Kidney epithelial cell (primary cell): ENCODE measurements around the gene ARFIP1. TPM values are rescaled to one million over a fixed set of nuclear protein-coding genes. Genes with fewer than 3 reads are reported as not detected.

ENCODE experiments used
- DNase-seq: peaks from one replicate; pipeline ENCODE4 v3.0.0-alpha.2; 2010; ENCODE audit warnings: low read depth
- H3K27me3 ChIP-seq: 2 replicates; pipeline ENCODE4 v1.6.0; 2011; ENCODE audit warnings: low read length; ENCODE audit not compliant: control insufficient read depth, insufficient read depth
- H3K36me3 ChIP-seq: 2 replicates; pipeline ENCODE4 v1.5.1; 2011; ENCODE audit warnings: low read length; ENCODE audit not compliant: control insufficient read depth, insufficient read depth
- H3K4me3 ChIP-seq: 2 replicates; pipeline ENCODE4 v1.5.1; 2011; ENCODE audit warnings: low read depth, mild to moderate bottlenecking, control low read depth, low read length
- total RNA-seq: library from RNA; depleted of rRNA; stranded (reverse); fragments of >200 nt; gene quantifications from 2 replicates; pipeline ENCODE4 v1.2.3, GENCODE V29; 2015
- TF ChIP-seq, protein P1 (sequence below): IDR thresholded peaks from 2 replicates; pipeline ENCODE4 v1.5.1; 2011; ENCODE audit warnings: mild to moderate bottlenecking, moderate library complexity, low read length, control low read depth, inconsistent platforms; ENCODE audit not compliant: insufficient read depth, poor library complexity, severe bottlenecking

Gene ARFIP1
- total RNA-seq, 1 donor from 2014 or later: 34.2 TPM

DNA sequence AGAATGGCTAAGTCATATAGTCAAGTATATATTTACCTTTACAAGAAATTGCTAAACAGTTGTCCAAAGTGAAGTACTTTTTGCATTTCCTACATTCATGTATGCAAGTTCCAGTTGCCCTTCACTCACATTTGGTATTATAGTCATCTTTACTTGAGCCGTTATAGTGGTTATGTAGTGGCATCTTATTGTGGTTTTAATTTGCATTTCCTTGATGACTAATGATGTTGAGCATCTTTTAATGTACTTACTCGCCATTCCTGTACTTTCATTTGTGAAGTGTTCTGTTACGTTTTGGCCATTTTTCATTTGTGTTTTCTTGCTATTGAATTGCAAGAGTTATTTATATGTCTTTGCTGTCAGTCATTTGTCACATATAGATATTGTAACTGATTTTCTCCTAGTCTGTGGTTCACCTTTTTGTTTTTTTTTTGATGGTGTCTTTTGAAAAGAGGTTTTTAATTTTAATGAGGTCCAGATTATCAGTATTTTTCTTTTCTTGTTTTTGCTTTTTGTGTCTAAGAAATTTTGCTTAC is 27.6 kb downstream of the ARFIP1 start:
- no peak overlapping the region for H3K4me3 ChIP-seq
- no peaks in the 10 kb centered on the region for H3K27me3 ChIP-seq
- H3K36me3 ChIP-seq: no peaks in the 10 kb centered on the region
- TF ChIP-seq, protein P1, sequence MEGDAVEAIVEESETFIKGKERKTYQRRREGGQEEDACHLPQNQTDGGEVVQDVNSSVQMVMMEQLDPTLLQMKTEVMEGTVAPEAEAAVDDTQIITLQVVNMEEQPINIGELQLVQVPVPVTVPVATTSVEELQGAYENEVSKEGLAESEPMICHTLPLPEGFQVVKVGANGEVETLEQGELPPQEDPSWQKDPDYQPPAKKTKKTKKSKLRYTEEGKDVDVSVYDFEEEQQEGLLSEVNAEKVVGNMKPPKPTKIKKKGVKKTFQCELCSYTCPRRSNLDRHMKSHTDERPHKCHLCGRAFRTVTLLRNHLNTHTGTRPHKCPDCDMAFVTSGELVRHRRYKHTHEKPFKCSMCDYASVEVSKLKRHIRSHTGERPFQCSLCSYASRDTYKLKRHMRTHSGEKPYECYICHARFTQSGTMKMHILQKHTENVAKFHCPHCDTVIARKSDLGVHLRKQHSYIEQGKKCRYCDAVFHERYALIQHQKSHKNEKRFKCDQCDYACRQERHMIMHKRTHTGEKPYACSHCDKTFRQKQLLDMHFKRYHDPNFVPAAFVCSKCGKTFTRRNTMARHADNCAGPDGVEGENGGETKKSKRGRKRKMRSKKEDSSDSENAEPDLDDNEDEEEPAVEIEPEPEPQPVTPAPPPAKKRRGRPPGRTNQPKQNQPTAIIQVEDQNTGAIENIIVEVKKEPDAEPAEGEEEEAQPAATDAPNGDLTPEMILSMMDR: no peak
- peak; percentile 1 for DNase-seq

DNA sequence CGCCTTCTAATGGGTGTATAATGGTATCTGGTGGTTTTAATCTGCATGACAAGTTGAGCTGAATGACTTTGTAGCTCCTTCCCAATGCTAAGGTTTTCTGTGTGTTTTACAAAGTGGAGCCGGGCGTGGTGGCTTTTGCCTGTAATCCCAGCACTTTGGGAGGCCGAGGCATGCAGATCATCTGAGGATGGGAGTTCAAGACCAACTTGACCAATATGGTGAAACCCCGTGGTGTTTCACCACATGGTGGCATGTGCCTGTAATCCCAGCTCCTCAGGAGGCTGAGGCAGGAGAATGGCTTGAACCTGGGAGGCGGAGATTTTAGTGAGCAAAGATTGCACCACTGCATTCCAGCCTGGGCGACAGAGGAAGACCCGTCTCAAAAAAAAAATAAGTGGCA is 28.9 kb downstream of the ARFIP1 start:
- TF ChIP-seq, protein P1: no peak

DNA sequence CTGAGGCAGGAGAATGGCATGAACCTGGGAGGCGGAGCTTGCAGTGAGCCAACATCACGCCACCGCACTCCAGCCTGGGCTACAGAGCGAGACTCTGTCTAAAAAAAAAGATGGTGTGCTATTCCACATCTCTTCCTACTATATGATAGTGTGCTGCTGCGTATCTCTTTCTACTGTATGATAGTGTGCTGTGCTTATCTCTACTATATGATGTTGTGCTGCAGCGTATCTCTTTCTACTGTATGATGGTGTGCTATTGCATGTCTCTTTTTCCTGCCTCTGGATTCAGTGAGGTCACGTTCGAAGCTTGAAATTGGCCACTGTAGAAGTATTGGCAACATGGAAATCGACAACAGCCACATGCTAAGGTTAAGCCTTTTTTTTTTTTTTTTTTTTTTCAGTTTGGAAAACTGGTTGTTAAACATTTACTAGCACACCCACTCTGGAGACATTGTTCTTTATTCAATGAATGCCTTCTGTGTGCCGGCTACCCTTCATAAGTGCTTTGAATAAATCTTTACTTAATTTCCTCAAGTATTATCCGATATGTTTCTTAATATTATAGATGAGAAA is 31.0 kb downstream of the ARFIP1 start:
- no peaks in the 10 kb centered on the region for H3K27me3 ChIP-seq

More for the DNA sequence above, 28.9 kb downstream of the ARFIP1 start:
- Histone ChIP-seq H3K4me3 (no peak overlapping the region), H3K36me3 (no peaks in the 10 kb centered on the region), H3K27me3 (no peaks in the 10 kb centered on the region)
- no peak for DNase-seq

DNA sequence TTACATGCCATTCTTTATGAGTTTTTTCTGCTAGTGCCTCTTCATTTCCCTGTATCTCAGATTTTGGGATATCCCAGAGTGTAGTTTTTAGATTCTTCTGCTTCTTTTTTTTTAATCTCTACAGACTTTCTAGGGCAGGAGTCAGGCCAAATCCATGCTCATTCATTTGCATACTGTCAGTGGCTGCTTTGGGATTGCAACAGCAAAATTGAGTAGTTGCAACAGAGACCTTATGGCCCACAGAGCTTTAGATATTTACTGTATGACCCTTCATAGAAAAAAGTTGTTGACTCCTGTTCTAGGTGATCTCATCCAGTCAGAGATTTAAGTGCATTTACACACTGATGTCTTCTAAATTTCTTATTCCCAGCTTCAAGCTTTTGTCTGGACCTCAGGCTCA is 35.3 kb downstream of the ARFIP1 start:
- Histone ChIP-seq H3K27me3 (no peaks in the 10 kb centered on the region), H3K4me3 (no peak overlapping the region), H3K36me3 (no peaks in the 10 kb centered on the region)
- DNase-seq: no peak
- TF ChIP-seq, protein P1: no peak

More for the DNA sequence above, 31.0 kb downstream of the ARFIP1 start:
- Histone ChIP-seq H3K4me3 (no peak overlapping the region), H3K36me3 (no peaks in the 10 kb centered on the region)
- DNase-seq: peak; percentile 1
- TF ChIP-seq, protein P1: no peak

DNA sequence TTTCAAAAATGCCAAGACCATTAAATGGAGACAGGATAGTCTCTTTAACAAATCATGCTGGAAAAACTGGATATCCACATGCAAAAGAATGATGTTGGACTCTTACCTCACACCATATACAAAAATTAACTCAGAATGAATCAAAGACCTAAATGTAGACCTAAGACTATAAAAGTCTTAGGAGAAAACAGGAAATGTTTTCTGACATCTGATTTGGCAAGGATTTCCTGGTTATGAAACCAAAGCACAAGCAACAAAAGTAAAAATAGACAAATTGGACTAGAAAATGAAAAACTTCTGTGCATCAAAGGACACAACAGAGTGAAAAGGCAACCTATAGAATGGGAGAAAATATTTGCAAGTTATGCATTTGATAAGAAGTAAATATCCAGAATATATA is 37.6 kb downstream of the ARFIP1 start:
- H3K27me3 ChIP-seq: no peaks in the 10 kb centered on the region
- H3K4me3 ChIP-seq: no peak overlapping the region
- no peak for DNase-seq
- no peaks in the 10 kb centered on the region for H3K36me3 ChIP-seq
- TF ChIP-seq, protein P1: no peak

DNA sequence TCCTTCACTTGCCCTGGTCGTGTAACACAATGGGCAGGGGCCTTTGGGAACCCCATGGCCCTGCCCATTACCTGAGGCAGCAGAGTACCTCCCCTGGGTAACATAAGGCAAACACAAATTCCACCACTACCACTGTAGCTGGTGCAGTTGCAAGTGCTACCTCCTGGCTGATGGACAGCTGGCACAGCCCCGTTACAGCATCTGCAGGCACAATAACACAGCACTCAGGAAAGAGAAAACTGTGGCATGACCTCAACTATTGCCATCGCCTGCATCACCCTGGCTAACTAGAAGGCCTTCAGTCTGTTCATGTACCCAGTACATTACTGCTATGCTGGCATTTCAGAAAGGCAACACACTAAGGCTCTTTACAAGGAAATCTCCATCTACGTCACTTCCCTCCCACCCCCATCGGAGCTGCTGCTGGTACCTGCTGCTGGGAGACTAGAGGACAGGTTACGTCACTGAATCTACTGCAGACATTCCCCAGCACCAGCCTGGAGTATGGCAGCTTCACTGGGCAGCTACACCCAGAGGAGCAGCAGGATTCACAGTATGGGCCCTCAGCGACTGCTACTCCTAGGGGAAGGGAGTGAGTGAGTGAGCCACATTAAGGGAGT is 39.4 kb downstream of the ARFIP1 start:
- H3K4me3 ChIP-seq: no peak overlapping the region
- TF ChIP-seq, protein P1: no peak

More for the DNA sequence above, 39.4 kb downstream of the ARFIP1 start:
- no peak for DNase-seq
- no peaks in the 10 kb centered on the region for H3K27me3 ChIP-seq
- H3K36me3 ChIP-seq: no peaks in the 10 kb centered on the region
